ENCODE results near the gene MYF6.

DNA sequence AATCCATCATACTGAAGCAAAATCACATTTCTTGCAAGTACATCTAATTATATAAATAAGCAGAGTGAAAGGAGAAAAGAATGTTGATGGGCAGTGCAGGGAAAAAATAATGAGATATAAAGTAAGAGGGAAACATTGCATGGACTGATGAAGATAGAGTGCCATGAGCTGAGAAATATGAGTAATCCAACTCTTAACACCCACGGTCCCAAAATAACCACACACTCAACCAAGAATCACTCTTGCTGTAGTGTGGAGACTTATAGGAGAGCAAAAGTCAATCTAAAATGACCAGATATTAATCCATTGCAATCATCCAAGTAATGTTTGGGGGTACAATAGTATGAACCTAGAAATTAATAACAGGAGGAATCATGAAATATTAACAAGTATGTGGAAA, 49.4 kb downstream of the MYF6 start:
- TF ChIP-seq, protein P1, sequence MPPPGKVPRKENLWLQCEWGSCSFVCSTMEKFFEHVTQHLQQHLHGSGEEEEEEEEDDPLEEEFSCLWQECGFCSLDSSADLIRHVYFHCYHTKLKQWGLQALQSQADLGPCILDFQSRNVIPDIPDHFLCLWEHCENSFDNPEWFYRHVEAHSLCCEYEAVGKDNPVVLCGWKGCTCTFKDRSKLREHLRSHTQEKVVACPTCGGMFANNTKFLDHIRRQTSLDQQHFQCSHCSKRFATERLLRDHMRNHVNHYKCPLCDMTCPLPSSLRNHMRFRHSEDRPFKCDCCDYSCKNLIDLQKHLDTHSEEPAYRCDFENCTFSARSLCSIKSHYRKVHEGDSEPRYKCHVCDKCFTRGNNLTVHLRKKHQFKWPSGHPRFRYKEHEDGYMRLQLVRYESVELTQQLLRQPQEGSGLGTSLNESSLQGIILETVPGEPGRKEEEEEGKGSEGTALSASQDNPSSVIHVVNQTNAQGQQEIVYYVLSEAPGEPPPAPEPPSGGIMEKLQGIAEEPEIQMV (CRISPR knock-in tag; IDR thresholded peaks at IDR 0.05; ENCODE audit: low read depth), result no peak
- TF ChIP-seq RAD21 (CRISPR knock-in tag; IDR thresholded peaks at IDR 0.05), result no peak
